WTC11 (cell line): ENCODE measurements around the gene CPT1C. TPM values are rescaled to one million over a fixed set of nuclear protein-coding genes. Genes with fewer than 3 reads are reported as not detected.

Source experiments
- ATAC-seq: fragments of 200-7000 bp; cut with Tn5 transposase; 2 replicates; pipeline ENCODE4 v1.10.0; 2021; ENCODE audit warnings: mild to moderate bottlenecking, moderate library complexity
- CTCF ChIA-PET: fragments of 300-600 bp; sonication (Branson Sonifier 250); formaldehyde crosslinking; loops from one replicate; lab custom pipeline; 2021; ENCODE audit warnings: antibody characterized with exemption; lab: Charles Lee
- POLR2A ChIA-PET: fragments of 350-600 bp; sonication (Branson Sonifier 250); formaldehyde crosslinking; loops from one replicate; lab custom pipeline; 2021; ENCODE audit warnings: antibody characterized with exemption; lab: Charles Lee
- DNase-seq: peaks from one replicate; pipeline ENCODE4 v3.0.0; 2021; ENCODE audit warnings: low spot score
- H3K27ac Mint-ChIP-seq: 2 replicates; pipeline ENCODE4 v1.8.0; 2021; ENCODE audit warnings: mixed read lengths
- H3K27me3 Mint-ChIP-seq: 2 replicates; pipeline ENCODE4 v1.8.0; 2021; ENCODE audit warnings: low read depth, mild to moderate bottlenecking, moderate library complexity, mixed read lengths
- H3K36me3 Mint-ChIP-seq: 2 replicates; pipeline ENCODE4 v1.8.0; 2021; ENCODE audit warnings: mixed read lengths
- H3K4me1 Mint-ChIP-seq: 2 replicates; pipeline ENCODE4 v1.8.0; 2022; ENCODE audit warnings: mixed read lengths
- H3K4me3 Mint-ChIP-seq: 2 replicates; pipeline ENCODE4 v1.8.0; 2021; ENCODE audit warnings: mild to moderate bottlenecking, moderate library complexity, mixed read lengths
- H3K9me3 Mint-ChIP-seq: 2 replicates; pipeline ENCODE4 v1.8.0; 2021; ENCODE audit warnings: mixed read lengths
- CBFB ChIP-seq: sonication (generic); formaldehyde crosslinking; IDR thresholded peaks from 2 replicates; pipeline ENCODE4 v1.8.1; 2022; ENCODE audit warnings: mild to moderate bottlenecking, low read depth, missing genetic modification reagents
- CREB1 ChIP-seq: sonication (generic); formaldehyde crosslinking; IDR thresholded peaks from 2 replicates; pipeline ENCODE4 v1.8.0; 2023; ENCODE audit warnings: mild to moderate bottlenecking, missing genetic modification reagents
- CTCF ChIP-seq: fragments of 200-600 bp; IDR thresholded peaks from 2 replicates; pipeline ENCODE4 v1.8.0; 2022; ENCODE audit warnings: antibody characterized with exemption
- E2F4 ChIP-seq: sonication (generic); formaldehyde crosslinking; IDR thresholded peaks from 2 replicates; pipeline ENCODE4 v1.8.1; 2022; ENCODE audit warnings: low read depth, mild to moderate bottlenecking, moderate library complexity, missing genetic modification reagents, borderline replicate concordance
- EMX1 ChIP-seq: fragments of 250-450 bp; sonication (Bioruptor Pico); IDR thresholded peaks from 2 replicates; pipeline ENCODE4 v1.8.0; 2021; ENCODE audit warnings: mild to moderate bottlenecking
- ERG ChIP-seq: fragments of 250-450 bp; sonication (Bioruptor Pico); IDR thresholded peaks from 2 replicates; pipeline ENCODE4 v1.8.0; 2021; ENCODE audit warnings: mild to moderate bottlenecking
- ETV6 ChIP-seq: sonication (generic); formaldehyde crosslinking; IDR thresholded peaks from 2 replicates; pipeline ENCODE4 v1.8.1; 2022; ENCODE audit warnings: mild to moderate bottlenecking, missing genetic modification reagents
- FOXP1 ChIP-seq: sonication (generic); formaldehyde crosslinking; IDR thresholded peaks from 2 replicates; pipeline ENCODE4 v1.8.0; 2022; ENCODE audit warnings: missing genetic modification reagents, mild to moderate bottlenecking, moderate library complexity, borderline replicate concordance
- MXD4 ChIP-seq: fragments of 250-450 bp; sonication (Bioruptor Pico); IDR thresholded peaks from 2 replicates; pipeline ENCODE4 v1.8.0; 2021; ENCODE audit warnings: mild to moderate bottlenecking, moderate library complexity, borderline replicate concordance
- NFE2L1 ChIP-seq: sonication (generic); formaldehyde crosslinking; IDR thresholded peaks from 2 replicates; pipeline ENCODE4 v1.8.1; 2023; ENCODE audit warnings: missing genetic modification reagents
- NR2C2 ChIP-seq: sonication (generic); formaldehyde crosslinking; IDR thresholded peaks from 2 replicates; pipeline ENCODE4 v1.8.0; 2022; ENCODE audit warnings: mild to moderate bottlenecking, missing genetic modification reagents
- PRDM15 ChIP-seq: sonication (generic); formaldehyde crosslinking; IDR thresholded peaks from 2 replicates; pipeline ENCODE4 v1.8.0; 2022; ENCODE audit warnings: missing genetic modification reagents
- PREB ChIP-seq: sonication (generic); formaldehyde crosslinking; IDR thresholded peaks from 2 replicates; pipeline ENCODE4 v1.8.1; 2022; ENCODE audit warnings: mild to moderate bottlenecking, missing genetic modification reagents, moderate library complexity, borderline replicate concordance
- SMAD3 ChIP-seq: sonication (generic); formaldehyde crosslinking; IDR thresholded peaks from 2 replicates; pipeline ENCODE4 v1.8.0; 2022; ENCODE audit warnings: missing genetic modification reagents, mild to moderate bottlenecking, borderline replicate concordance
- STAT6 ChIP-seq: sonication (generic); formaldehyde crosslinking; conservative IDR thresholded peaks from 2 replicates; pipeline ENCODE4 v1.8.1; 2023; ENCODE audit warnings: mild to moderate bottlenecking, low read depth, missing genetic modification reagents, moderate library complexity
- TCF7 ChIP-seq: sonication (generic); formaldehyde crosslinking; IDR thresholded peaks from 2 replicates; pipeline ENCODE4 v1.8.0; 2022; ENCODE audit warnings: mild to moderate bottlenecking, low read depth, missing genetic modification reagents, moderate library complexity
- TEAD1 ChIP-seq: sonication (generic); formaldehyde crosslinking; IDR thresholded peaks from 2 replicates; pipeline ENCODE4 v1.8.0; 2022; ENCODE audit warnings: mild to moderate bottlenecking, missing genetic modification reagents
- USF1 ChIP-seq: sonication (generic); formaldehyde crosslinking; IDR thresholded peaks from 2 replicates; pipeline ENCODE4 v1.8.0; 2022; ENCODE audit warnings: mild to moderate bottlenecking, missing genetic modification reagents
- ZNF121 ChIP-seq: sonication (generic); formaldehyde crosslinking; IDR thresholded peaks from 2 replicates; pipeline ENCODE4 v1.8.0; 2023; ENCODE audit warnings: missing genetic modification reagents
- ZNF263 ChIP-seq: sonication (generic); formaldehyde crosslinking; IDR thresholded peaks from 2 replicates; pipeline ENCODE4 v1.8.1; 2022; ENCODE audit warnings: low read depth, mild to moderate bottlenecking, moderate library complexity, missing genetic modification reagents
- ZNF423 ChIP-seq: fragments of 250-450 bp; sonication (Bioruptor Pico); IDR thresholded peaks from 2 replicates; pipeline ENCODE4 v2.1.2; 2022; ENCODE audit warnings: mild to moderate bottlenecking, moderate library complexity
- ZNF512 ChIP-seq: sonication (generic); formaldehyde crosslinking; IDR thresholded peaks from 2 replicates; pipeline ENCODE4 v1.8.1; 2022; ENCODE audit warnings: missing genetic modification reagents, borderline replicate concordance
- total RNA-seq: library from RNA; stranded (reverse); gene quantifications from 3 replicates; pipeline ENCODE4 v1.2.3, GENCODE V29; 2021

Gene CPT1C
- total RNA-seq, 1 experiment from 2014 or later = 74.6 TPM

- Mint-ChIP-seq H3K4me3 (no peak overlapping the region), H3K9me3 (no peaks in the 10 kb centered on the region), H3K27ac (no peak overlapping the region), H3K4me1 (peaks cover 10% of the 10 kb centered on the region), H3K36me3 (peaks cover 48% of the 10 kb centered on the region), H3K27me3 (no peaks in the 10 kb centered on the region)
- ATAC-seq = no peak
- ChIA-PET POLR2A (no interaction called here), CTCF (interaction anchor here (0.6 kb wide), 1 partner anchor 327 kb away, joined by 3 read pairs; no protein-coding TSS in a partner anchor)
- TF ChIP-seq PRDM15 (CRISPR knock-in tag) = no peak
- TF ChIP-seq ZNF512 = no peak
- TF ChIP-seq ZNF423 = no peak
- no peak for TF ChIP-seq NFE2L1 (CRISPR knock-in tag)
- no peak for TF ChIP-seq FOXP1
- 0 out of 2 replicates have a peak, but pooled peaks have one; percentile 28 for TF ChIP-seq ZNF263 (CRISPR knock-in tag)
- no peak for TF ChIP-seq TCF7 (CRISPR knock-in tag)
- TF ChIP-seq CREB1 = no peak
- DNase-seq = no peak
These were observed 37.5 kb upstream of the CPT1C start for GRCh38 chr19:49653466-49653806.

GRCh38 chr19:49654581-49654980 is 36.3 kb upstream of the CPT1C start:
- no peaks in the 10 kb centered on the region for H3K9me3 Mint-ChIP-seq
- no peak for DNase-seq
- H3K4me3 Mint-ChIP-seq = no peak overlapping the region
- H3K36me3 Mint-ChIP-seq = peaks cover 51% of the 10 kb centered on the region
- CTCF ChIA-PET = interaction anchor here (1.2 to 1.9 kb wide), 3 partner anchors 15 to 35 kb away, joined by 3 to 5 read pairs (median 4); partner anchors contain the start of gene RRAS
- no peaks in the 10 kb centered on the region for H3K27me3 Mint-ChIP-seq
- ATAC-seq = no peak
- POLR2A ChIA-PET = no interaction called here
- H3K4me1 Mint-ChIP-seq = peaks cover 10% of the 10 kb centered on the region
- H3K27ac Mint-ChIP-seq = no peak overlapping the region
- TF ChIP-seq E2F4 (CRISPR knock-in tag) = no peak
- TF ChIP-seq CBFB (CRISPR knock-in tag) = no peak
- TF ChIP-seq EMX1 (CRISPR knock-in tag) = no peak
- no peak for TF ChIP-seq ETV6 (CRISPR knock-in tag)
- TF ChIP-seq TEAD1 (CRISPR knock-in tag) = no peak
- no peak for TF ChIP-seq NR2C2 (CRISPR knock-in tag)
- no peak for TF ChIP-seq ERG (CRISPR knock-in tag)
- no peak for TF ChIP-seq SMAD3 (CRISPR knock-in tag)
- no peak for TF ChIP-seq PREB
- no peak for TF ChIP-seq ZNF121 (CRISPR knock-in tag)
- TF ChIP-seq MXD4 (CRISPR knock-in tag) = no peak
- no peak for TF ChIP-seq USF1 (CRISPR knock-in tag)
- TF ChIP-seq CTCF = no peak
- TF ChIP-seq STAT6 = no peak
